H1 (cell line): ENCODE results near the gene EXD3. TPM values are rescaled to one million over a fixed set of nuclear protein-coding genes. Genes with fewer than 3 reads are reported as not detected.

ENCODE experiments used
- CTCF ChIA-PET: fragments of 300-600 bp; sonication (Branson Sonifier 250); formaldehyde crosslinking; loops from one replicate; lab custom pipeline; 2021; ENCODE audit not compliant: partially characterized antibody; lab: Charles Lee
- POLR2A ChIA-PET: fragments of 300-600 bp; sonication (Branson Sonifier 250); formaldehyde crosslinking; loops from one replicate; lab custom pipeline; 2021; ENCODE audit warnings: inconsistent platforms; ENCODE audit not compliant: partially characterized antibody; lab: Charles Lee
- DNase-seq, 2 experiments: peaks; one replicate each; pipeline versions ENCODE4 v3.0.0 to v3.0.0-alpha.2; 2010 to 2022; ENCODE audit warnings: low spot score in 2 of 2, low read depth in 1 of 2, mixed read lengths in 1 of 2
- FAIRE-seq: peaks from 2 replicates; lab custom pipeline; 2011; peaks lifted over from hg19 to GRCh38; lab: Jason Lieb, UNC
- H2AFZ ChIP-seq: 2 replicates; pipeline ENCODE4 v1.8.1; 2012; ENCODE audit warnings: low read length, inconsistent platforms
- H2AK5ac ChIP-seq: 2 replicates; pipeline ENCODE4 v1.6.1; 2013; ENCODE audit warnings: low read depth, low read length
- H2BK120ac ChIP-seq: replicated peaks from 2 replicates; pipeline ENCODE3; 2013; ENCODE audit warnings: low read depth, low read length, inconsistent platforms
- H2BK12ac ChIP-seq: 2 replicates; pipeline ENCODE4 v1.6.1; 2013; ENCODE audit warnings: low read depth, low read length
- H2BK15ac ChIP-seq: 2 replicates; pipeline ENCODE4 v1.6.1; 2013; ENCODE audit warnings: low read length
- H2BK20ac ChIP-seq: 2 replicates; pipeline ENCODE4 v1.6.1; 2013; ENCODE audit warnings: low read length
- H2BK5ac ChIP-seq: 2 replicates; pipeline ENCODE4 v1.6.1; 2013; ENCODE audit warnings: low read depth, low read length
- H3K14ac ChIP-seq: 2 replicates; pipeline ENCODE4 v1.6.1; 2013; ENCODE audit warnings: inconsistent platforms; ENCODE audit not compliant: insufficient read length
- H3K18ac ChIP-seq: 2 replicates; pipeline ENCODE4 v1.6.1; 2013; ENCODE audit warnings: low read length; ENCODE audit errors: extremely low read depth
- H3K23ac ChIP-seq: 2 replicates; pipeline ENCODE4 v1.6.1; 2013; ENCODE audit warnings: inconsistent platforms; ENCODE audit not compliant: insufficient read length
- H3K23me2 ChIP-seq: 2 replicates; pipeline ENCODE4 v1.6.1; 2013; ENCODE audit warnings: low read depth, low read length
- H3K27ac ChIP-seq: 2 replicates; pipeline ENCODE4 v1.6.1; 2011; ENCODE audit warnings: low read depth, low read length, inconsistent platforms
- H3K27me3 ChIP-seq, 4 experiments: replicated peaks in 1 of 4; 1 replicate in 1 of 4; 2 replicates in 3 of 4; pipeline versions ENCODE4 v1.6.1 to v1.8.1; 2011 to 2013; ENCODE audit warnings: low read length in 3 of 4, mild to moderate bottlenecking in 3 of 4, inconsistent platforms in 2 of 4, mixed read lengths in 2 of 4, moderate library complexity in 1 of 4; ENCODE audit not compliant: control insufficient read depth in 3 of 4, insufficient read depth in 3 of 4; ENCODE audit errors: extremely low read depth in 1 of 4
- H3K36me3 ChIP-seq, 4 experiments: 2 replicates each; pipeline versions ENCODE4 v1.6.1 to v1.8.1; 2011 to 2013; ENCODE audit warnings: mild to moderate bottlenecking in 4 of 4, low read length in 3 of 4, moderate library complexity in 2 of 4, control low read depth in 1 of 4, inconsistent platforms in 1 of 4; ENCODE audit not compliant: insufficient read depth in 4 of 4, control insufficient read depth in 2 of 4
- H3K4ac ChIP-seq: replicated peaks from 2 replicates; pipeline ENCODE3; 2013; ENCODE audit warnings: low read length, low read depth, mixed read lengths, inconsistent platforms; ENCODE audit not compliant: insufficient read length
- H3K4me1 ChIP-seq, 4 experiments: replicated peaks in 1 of 4; 1 replicate in 1 of 4; 2 replicates in 3 of 4; pipeline versions ENCODE4 v1.6.1 to v1.8.1; 2011 to 2013; ENCODE audit warnings: low read length in 3 of 4, inconsistent platforms in 2 of 4, mixed read lengths in 1 of 4; ENCODE audit not compliant: insufficient read depth in 4 of 4, control insufficient read depth in 3 of 4
- H3K4me2 ChIP-seq, 2 experiments: 2 replicates each; pipeline versions ENCODE4 v1.6.1 to v1.8.1; 2011 to 2013; ENCODE audit warnings: low read depth in 2 of 2, low read length in 2 of 2, control low read depth in 1 of 2, inconsistent platforms in 1 of 2, mild to moderate bottlenecking in 1 of 2; ENCODE audit not compliant: insufficient read depth in 1 of 2
- H3K4me3 ChIP-seq, 4 experiments: fragments of 200-600, 300-600 bp in 1 of 4; sonication (generic), shearing (Covaris generic), sonication (Bioruptor Twin) in 1 of 4; 2 replicates each; pipeline versions ENCODE4 v1.5.1 to v1.8.1; 2011 to 2016; ENCODE audit warnings: low read length in 4 of 4, low read depth in 3 of 4, control low read depth in 2 of 4, inconsistent platforms in 2 of 4, mild to moderate bottlenecking in 2 of 4, mixed read lengths in 1 of 4, moderate library complexity in 1 of 4; ENCODE audit not compliant: insufficient read depth in 2 of 4; ENCODE audit errors: extremely low read depth in 1 of 4
- H3K56ac ChIP-seq: replicated peaks from 2 replicates; pipeline ENCODE3; 2013; ENCODE audit warnings: low read depth, mild to moderate bottlenecking, mixed read lengths, low read length, inconsistent platforms; ENCODE audit not compliant: insufficient read length
- H3K79me1 ChIP-seq: 2 replicates; pipeline ENCODE4 v1.6.1; 2013; ENCODE audit warnings: low read depth, low read length, control low read depth
- H3K79me2 ChIP-seq, 2 experiments: 2 replicates each; pipeline versions ENCODE4 v1.6.1 to v1.8.1; 2012 to 2013; ENCODE audit warnings: low read length in 2 of 2, mild to moderate bottlenecking in 2 of 2, inconsistent platforms in 1 of 2; ENCODE audit not compliant: insufficient read depth in 2 of 2, control insufficient read depth in 1 of 2
- H3K9ac ChIP-seq, 4 experiments: replicated peaks in 1 of 4; 1 replicate in 1 of 4; 2 replicates in 3 of 4; pipeline versions ENCODE4 v1.6.1 to v1.8.1; 2011 to 2013; ENCODE audit warnings: low read depth in 3 of 4, low read length in 3 of 4, control low read depth in 2 of 4, mild to moderate bottlenecking in 2 of 4, moderate library complexity in 2 of 4, inconsistent platforms in 1 of 4; ENCODE audit errors: extremely low read depth in 1 of 4
- H3K9me3 ChIP-seq, 2 experiments: 2 replicates each; pipeline versions ENCODE4 v1.6.1 to v1.8.1; 2012 to 2013; ENCODE audit warnings: mild to moderate bottlenecking in 2 of 2, moderate library complexity in 2 of 2, control low read depth in 1 of 2, inconsistent platforms in 1 of 2, low read depth in 1 of 2, low read length in 1 of 2, mixed read lengths in 1 of 2; ENCODE audit not compliant: insufficient read depth in 2 of 2
- H4K20me1 ChIP-seq, 2 experiments: replicated peaks in 1 of 2; 2 replicates each; pipeline versions ENCODE3 to v1.8.1; 2011 to 2013; ENCODE audit warnings: inconsistent platforms in 2 of 2, low read length in 2 of 2, mild to moderate bottlenecking in 1 of 2; ENCODE audit not compliant: insufficient read depth in 2 of 2, control insufficient read depth in 1 of 2
- H4K5ac ChIP-seq: 2 replicates; pipeline ENCODE4 v1.6.1; 2013; ENCODE audit warnings: low read length, low read depth, mixed read lengths, inconsistent platforms; ENCODE audit not compliant: insufficient read length
- H4K8ac ChIP-seq: 2 replicates; pipeline ENCODE4 v1.8.0; 2013; ENCODE audit warnings: mild to moderate bottlenecking, moderate library complexity, low read length, inconsistent platforms; ENCODE audit not compliant: insufficient read depth; ENCODE audit errors: extremely low read depth
- H4K91ac ChIP-seq: replicated peaks from 2 replicates; pipeline ENCODE3; 2013; ENCODE audit warnings: low read length, mixed read lengths, inconsistent platforms; ENCODE audit not compliant: insufficient read length
- ATF3 ChIP-seq: IDR thresholded peaks from 2 replicates; pipeline ENCODE4 v1.6.1; 2011; ENCODE audit warnings: low read depth, mild to moderate bottlenecking, low read length; ENCODE audit not compliant: insufficient read depth
- BACH1 ChIP-seq: IDR thresholded peaks from 2 replicates; pipeline ENCODE4 v1.6.1; 2012; ENCODE audit warnings: low read length, improper control_type of control experiment
- BCL11A ChIP-seq, 2 experiments: IDR thresholded peaks; one replicate each; pipeline ENCODE4 v1.6.1; 2011; ENCODE audit warnings: low read depth in 2 of 2, low read length in 2 of 2, mild to moderate bottlenecking in 2 of 2
- CBX5 ChIP-seq: fragments of 300-800, 300-1000 bp; sonication (generic); IDR thresholded peaks from 2 replicates; pipeline ENCODE4 v1.7.1; 2016; ENCODE audit warnings: antibody characterized with exemption, low read length, low read depth
- CBX8 ChIP-seq: fragments of 300-800, 300-1000 bp; sonication (generic); IDR thresholded peaks from 2 replicates; pipeline ENCODE4 v1.7.1; 2016; ENCODE audit warnings: low read depth, low read length, borderline replicate concordance
- CTBP2 ChIP-seq: IDR thresholded peaks from 2 replicates; pipeline ENCODE4 v1.7.0; 2011; ENCODE audit warnings: borderline replicate concordance, mild to moderate bottlenecking, moderate library complexity, mixed read lengths, low read length; ENCODE audit not compliant: insufficient read depth, insufficient read length
- FOSL1 ChIP-seq: IDR thresholded peaks from 2 replicates; pipeline ENCODE4 v1.6.1; 2011; ENCODE audit warnings: mild to moderate bottlenecking, low read depth, low read length, moderate library complexity; ENCODE audit not compliant: insufficient read depth
- GTF2F1 ChIP-seq: IDR thresholded peaks from 2 replicates; pipeline ENCODE4 v1.6.1; 2012; ENCODE audit warnings: low read depth, low read length, improper control_type of control experiment, borderline replicate concordance
- HDAC2 ChIP-seq, 2 experiments: fragments of 300-600 bp in 1 of 2; sonication (generic) in 1 of 2; IDR thresholded peaks; 2 replicates each; pipeline ENCODE4 v1.6.1; 2011 to 2012; ENCODE audit warnings: low read depth in 2 of 2, low read length in 2 of 2, mild to moderate bottlenecking in 2 of 2, moderate library complexity in 2 of 2, borderline replicate concordance in 1 of 2, inconsistent platforms in 1 of 2
- PHF8 ChIP-seq: fragments of 200-600 bp; sonication (generic); conservative IDR thresholded peaks from 2 replicates; pipeline ENCODE4 v1.7.1; 2012; ENCODE audit warnings: low read depth, mild to moderate bottlenecking, inconsistent platforms, low read length, moderate library complexity
- POLR2AphosphoS5 ChIP-seq: IDR thresholded peaks from 2 replicates; pipeline ENCODE4 v1.6.1; 2011; ENCODE audit warnings: low read depth, low read length
- SIN3A ChIP-seq, 2 experiments: IDR thresholded peaks in 1 of 2; conservative IDR thresholded peaks in 1 of 2; 2 replicates each; pipeline ENCODE4 v1.6.1; 2011 to 2012; ENCODE audit warnings: low read length in 2 of 2, improper control_type of control experiment in 1 of 2, low read depth in 1 of 2, mild to moderate bottlenecking in 1 of 2
- SIRT6 ChIP-seq: IDR thresholded peaks from one replicate; pipeline ENCODE4 v1.7.1; 2012; ENCODE audit warnings: low read length, inconsistent platforms
- SP4 ChIP-seq: IDR thresholded peaks from 2 replicates; pipeline ENCODE4 v1.6.1; 2012; ENCODE audit warnings: low read length, inconsistent platforms
- WGBS, 2 experiments: shearing (Covaris generic) in 1 of 2; methylation state at CpG; one replicate each; pipeline versions ENCODE4 v1.1.6 to v1.1.7; 2013 to 2015; ENCODE audit warnings: low lambda C conversion rate in 2 of 2, mixed read lengths in 2 of 2, inconsistent platforms in 1 of 2, low coverage in 1 of 2, missing lambda C conversion rate in 1 of 2; ENCODE audit not compliant: insufficient replicate concordance in 2 of 2, insufficient coverage in 1 of 2, insufficient read length in 1 of 2; ENCODE audit errors: extremely low coverage in 1 of 2, missing lambda C conversion rate in 1 of 2; 5-methylcytosine and 5-hydroxymethylcytosine counted together
- polyA plus RNA-seq, 7 experiments: library from polyadenylated mRNA; depleted of rRNA in 3 of 7; stranded (reverse) in 5 of 7; unstranded in 2 of 7; fragments of >200 nt in 5 of 7; fragments of 200-250 nt in 2 of 7; gene quantifications; 1 replicate in 5 of 7; 2 replicates in 1 of 7; 4 replicates in 1 of 7; pipeline versions ENCODE4 v1.2.1 to v1.2.3, GENCODE V29; 2011 to 2013; ENCODE audit warnings: missing spikeins in 2 of 7, mixed read lengths in 2 of 7
- total RNA-seq: library from RNA; stranded (reverse); fragmentation: NEBNext Ultra II Directional; extraction: Animal tissue kit (Norgen Biotek cat#: 25700); gene quantifications from 2 replicates; pipeline ENCODE4 v1.2.1, GENCODE V29; 2021

The EXD3 gene
- total and polyA plus RNA-seq, 2 of the 8 experiments (the other 6 are each of a cell fraction or from before 2014, with no cell fraction given): 7.2 to 9.4 TPM

- Histone ChIP-seq H2AFZ (no peak overlapping the region), H3K9ac (no peak overlapping the region), H4K91ac (no peak overlapping the region), H4K8ac (no peak overlapping the region), H2BK15ac (no peak overlapping the region), H3K79me2 (no peaks in the 10 kb centered on the region), H2BK20ac (no peak overlapping the region), H4K5ac (no peak overlapping the region), H3K4me3 (no peak overlapping the region), H2AK5ac (no peak overlapping the region), H3K56ac (no peak overlapping the region), H2BK5ac (no peak overlapping the region), H3K36me3 (no peaks in the 10 kb centered on the region), H4K20me1 (no peaks in the 10 kb centered on the region), H3K9me3 (peaks cover 2 to 5% of the 10 kb centered on the region in 2 experiments; a peak in 1 of 4 replicates), H2BK120ac (no peak overlapping the region), H3K14ac (no peak overlapping the region), H3K79me1 (no peaks in the 10 kb centered on the region), H3K27me3 (no peaks in the 10 kb centered on the region), H3K23me2 (no peaks in the 10 kb centered on the region), H3K18ac (no peak overlapping the region), H3K4me1 (no peaks in the 10 kb centered on the region; a peak in 1 of 7 replicates), H3K4ac (no peak overlapping the region), H3K23ac (no peak overlapping the region), H3K4me2 (no peak overlapping the region), H3K27ac (no peak overlapping the region), H2BK12ac (no peak overlapping the region)
- 89% methylated on average over 2 of the region's 2 CpGs; no CpG with 5 or more reads in 1 of the 2 experiments for WGBS, 2 experiments
- CTCF ChIA-PET: interaction anchor here (0.6 kb wide), 2 partner anchors 12 to 30 kb away, joined by 3 to 5 read pairs; no protein-coding TSS in a partner anchor
- DNase-seq (no peak), FAIRE-seq (no peak)
- POLR2A ChIA-PET: no interaction called here
- TF ChIP-seq CBX5 (no peak), BACH1 (no peak), SIRT6 (no peak), SIN3A (conservative IDR thresholded peaks at IDR 0.05 in 1 of 2, IDR thresholded peaks at IDR 0.05 in 1 of 2; ENCODE audit: low read depth in 1 of 2, low read length in 2 of 2) (no peak), ATF3 (no peak), GTF2F1 (no peak), BCL11A (IDR thresholded peaks at IDR 0.05; ENCODE audit: low read depth in 2 of 2, low read length in 2 of 2) (no peak), CTBP2 (no peak), HDAC2 (IDR thresholded peaks at IDR 0.05; ENCODE audit: borderline replicate concordance in 1 of 2, low read depth in 2 of 2, low read length in 2 of 2) (no peak), CBX8 (no peak), SP4 (no peak), POLR2AphosphoS5 (no peak), FOSL1 (no peak), PHF8 (no peak)
These were observed 86.2 kb downstream of the EXD3 start for GRCh38 chr9:137336735-137337134.
